Measurements from ENCODE around the gene FOXP1. TPM values are rescaled to one million over a fixed set of nuclear protein-coding genes. Genes with fewer than 3 reads are reported as not detected.

FOXP1 gene
- total and polyA plus RNA-seq, 4 donors, result 4.9 to 35.4 (median 32.0) TPM

GRCh38 chr3:71456156-71456555 is 127.4 kb downstream of the FOXP1 start:
- Histone ChIP-seq H3K27ac (ENCODE audit: low read depth in 1 of 2, low read length in 2 of 2) (no peak overlapping the region), H3K27me3 (ENCODE audit: control insufficient read depth in 4 of 4, insufficient read depth in 4 of 4, low read length in 3 of 4) (no peaks in the 10 kb centered on the region), H3K36me3 (ENCODE audit: control insufficient read depth in 4 of 4, insufficient read depth in 3 of 4, low read depth in 1 of 4, low read length in 3 of 4) (no peaks in the 10 kb centered on the region), H3K4me3 (ENCODE audit: low read depth in 1 of 3, low read length in 3 of 3) (no peak overlapping the region), H3K9ac (ENCODE audit: low read depth in 1 of 2, low read length in 2 of 2) (no peak overlapping the region), H3K9me3 (ENCODE audit: control insufficient read depth in 4 of 4, low read length in 3 of 4) (no peaks in the 10 kb centered on the region), H3K4me1 (ENCODE audit: control insufficient read depth in 4 of 4, insufficient read depth in 4 of 4, low read length in 3 of 4) (peaks cover 0 to 11% (median 0%) of the 10 kb centered on the region in 4 donors)
- TF ChIP-seq REST (IDR thresholded peaks at IDR 0.05) (no peak), RAD21 (IDR thresholded peaks at IDR 0.05) (peak; percentile 7 to 26), EGR1 (IDR thresholded peaks at IDR 0.05; ENCODE audit: low read depth in 2 of 2) (no peak)
- TF ChIP-seq, protein P1, sequence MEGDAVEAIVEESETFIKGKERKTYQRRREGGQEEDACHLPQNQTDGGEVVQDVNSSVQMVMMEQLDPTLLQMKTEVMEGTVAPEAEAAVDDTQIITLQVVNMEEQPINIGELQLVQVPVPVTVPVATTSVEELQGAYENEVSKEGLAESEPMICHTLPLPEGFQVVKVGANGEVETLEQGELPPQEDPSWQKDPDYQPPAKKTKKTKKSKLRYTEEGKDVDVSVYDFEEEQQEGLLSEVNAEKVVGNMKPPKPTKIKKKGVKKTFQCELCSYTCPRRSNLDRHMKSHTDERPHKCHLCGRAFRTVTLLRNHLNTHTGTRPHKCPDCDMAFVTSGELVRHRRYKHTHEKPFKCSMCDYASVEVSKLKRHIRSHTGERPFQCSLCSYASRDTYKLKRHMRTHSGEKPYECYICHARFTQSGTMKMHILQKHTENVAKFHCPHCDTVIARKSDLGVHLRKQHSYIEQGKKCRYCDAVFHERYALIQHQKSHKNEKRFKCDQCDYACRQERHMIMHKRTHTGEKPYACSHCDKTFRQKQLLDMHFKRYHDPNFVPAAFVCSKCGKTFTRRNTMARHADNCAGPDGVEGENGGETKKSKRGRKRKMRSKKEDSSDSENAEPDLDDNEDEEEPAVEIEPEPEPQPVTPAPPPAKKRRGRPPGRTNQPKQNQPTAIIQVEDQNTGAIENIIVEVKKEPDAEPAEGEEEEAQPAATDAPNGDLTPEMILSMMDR (IDR thresholded peaks at IDR 0.05; ENCODE audit: low read depth, low read length, missing input control), result no peak
- TF ChIP-seq, protein P2, sequence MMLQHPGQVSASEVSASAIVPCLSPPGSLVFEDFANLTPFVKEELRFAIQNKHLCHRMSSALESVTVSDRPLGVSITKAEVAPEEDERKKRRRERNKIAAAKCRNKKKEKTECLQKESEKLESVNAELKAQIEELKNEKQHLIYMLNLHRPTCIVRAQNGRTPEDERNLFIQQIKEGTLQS (IDR thresholded peaks at IDR 0.05), result no peak
- TF ChIP-seq, protein P3, sequence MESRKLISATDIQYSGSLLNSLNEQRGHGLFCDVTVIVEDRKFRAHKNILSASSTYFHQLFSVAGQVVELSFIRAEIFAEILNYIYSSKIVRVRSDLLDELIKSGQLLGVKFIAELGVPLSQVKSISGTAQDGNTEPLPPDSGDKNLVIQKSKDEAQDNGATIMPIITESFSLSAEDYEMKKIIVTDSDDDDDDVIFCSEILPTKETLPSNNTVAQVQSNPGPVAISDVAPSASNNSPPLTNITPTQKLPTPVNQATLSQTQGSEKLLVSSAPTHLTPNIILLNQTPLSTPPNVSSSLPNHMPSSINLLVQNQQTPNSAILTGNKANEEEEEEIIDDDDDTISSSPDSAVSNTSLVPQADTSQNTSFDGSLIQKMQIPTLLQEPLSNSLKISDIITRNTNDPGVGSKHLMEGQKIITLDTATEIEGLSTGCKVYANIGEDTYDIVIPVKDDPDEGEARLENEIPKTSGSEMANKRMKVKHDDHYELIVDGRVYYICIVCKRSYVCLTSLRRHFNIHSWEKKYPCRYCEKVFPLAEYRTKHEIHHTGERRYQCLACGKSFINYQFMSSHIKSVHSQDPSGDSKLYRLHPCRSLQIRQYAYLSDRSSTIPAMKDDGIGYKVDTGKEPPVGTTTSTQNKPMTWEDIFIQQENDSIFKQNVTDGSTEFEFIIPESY (IDR thresholded peaks at IDR 0.05), result no peak
- DNase-seq (ENCODE audit: low spot score), result no peak
- 66% methylated on average over 4 of the region's 4 CpGs for WGBS

DNA sequence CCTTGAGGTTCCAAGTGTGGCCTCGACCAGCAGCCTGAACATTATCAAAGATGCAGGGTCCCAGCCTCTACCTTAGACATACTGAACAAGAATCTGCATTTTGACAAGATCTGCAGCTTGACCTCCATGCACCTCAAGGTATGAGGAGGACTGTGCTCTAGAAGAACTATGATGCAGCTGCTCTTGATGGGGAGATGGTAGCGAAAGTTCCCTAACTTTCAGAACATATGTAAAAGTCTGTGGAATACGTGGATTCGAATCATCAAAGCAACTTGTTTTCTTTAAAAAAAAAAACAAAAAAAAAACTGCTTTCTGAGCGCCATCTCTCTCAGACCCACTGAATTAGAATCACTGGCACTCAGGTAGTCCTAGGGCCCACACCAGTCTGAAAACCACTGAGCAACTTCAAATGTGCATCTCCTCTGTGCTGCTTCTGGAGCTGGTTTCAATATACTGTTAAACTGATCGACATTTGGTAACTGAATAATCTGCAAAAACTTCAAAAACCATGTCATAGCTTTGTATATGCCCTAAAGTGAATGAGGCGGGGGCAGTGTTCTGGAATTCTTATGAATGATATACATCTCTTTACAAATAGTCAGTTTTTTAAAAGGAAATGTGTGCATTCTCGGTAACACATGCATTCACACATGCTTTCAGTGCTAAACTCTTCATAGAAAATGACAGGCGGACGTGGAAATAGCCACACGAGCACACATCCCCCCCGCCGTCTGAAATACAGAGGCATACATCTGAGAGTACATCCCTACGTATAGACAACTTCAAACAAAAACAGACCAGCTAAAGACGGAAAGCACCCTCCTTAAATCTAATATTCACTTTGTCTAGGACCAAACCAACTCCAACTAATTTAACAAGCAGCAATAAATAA is 128.8 kb downstream of the FOXP1 start:
- TF ChIP-seq RXRA (IDR thresholded peaks at IDR 0.05) (no peak), GABPA (IDR thresholded peaks at IDR 0.05 in 1 of 2, conservative IDR thresholded peaks at IDR 0.05 in 1 of 2) (no peak), FOXA1 (IDR thresholded peaks at IDR 0.05) (no peak)
- TF ChIP-seq, protein P3 (IDR thresholded peaks at IDR 0.05), result no peak
- Histone ChIP-seq H3K9ac (ENCODE audit: low read depth in 1 of 2, low read length in 2 of 2) (no peak overlapping the region), H3K4me3 (ENCODE audit: low read depth in 1 of 3, low read length in 3 of 3) (no peak overlapping the region), H3K27ac (ENCODE audit: low read depth in 1 of 2, low read length in 2 of 2) (no peak overlapping the region), H3K4me1 (ENCODE audit: control insufficient read depth in 4 of 4, insufficient read depth in 4 of 4, low read length in 3 of 4) (peaks cover 0 to 11% (median 0%) of the 10 kb centered on the region in 4 donors), H3K36me3 (ENCODE audit: control insufficient read depth in 4 of 4, insufficient read depth in 3 of 4, low read depth in 1 of 4, low read length in 3 of 4) (no peaks in the 10 kb centered on the region), H3K27me3 (ENCODE audit: control insufficient read depth in 4 of 4, insufficient read depth in 4 of 4, low read length in 3 of 4) (no peaks in the 10 kb centered on the region), H3K9me3 (ENCODE audit: control insufficient read depth in 4 of 4, low read length in 3 of 4) (no peaks in the 10 kb centered on the region)
- no peak for DNase-seq (ENCODE audit: low spot score)
- 88% methylated on average over 15 of the region's 15 CpGs for WGBS
